Hepatocyte (in vitro differentiated cells): ENCODE measurements around the gene EPHB4. TPM values are rescaled to one million over a fixed set of nuclear protein-coding genes. Genes with fewer than 3 reads are reported as not detected.

Experiments used
- DNase-seq: peaks from one replicate; pipeline ENCODE4 v3.0.0-alpha.2; 2016; ENCODE audit warnings: low spot score
- H2AFZ ChIP-seq: fragments of 200-600 bp; sonication (generic); 2 replicates; pipeline ENCODE4 v1.6.0; 2016; ENCODE audit warnings: antibody characterized with exemption, mild to moderate bottlenecking
- H3K27ac ChIP-seq: fragments of 200-600 bp; sonication (generic); 2 replicates; pipeline ENCODE4 v1.5.1; 2016; ENCODE audit warnings: mild to moderate bottlenecking
- H3K27me3 ChIP-seq: fragments of 200-600 bp; sonication (generic); 2 replicates; pipeline ENCODE4 v1.6.1; 2016
- H3K36me3 ChIP-seq: fragments of 200-600 bp; sonication (generic); replicated peaks from 2 replicates; pipeline ENCODE4 v1.5.1; 2016; ENCODE audit warnings: low read depth; ENCODE audit not compliant: insufficient read depth
- H3K4me1 ChIP-seq: fragments of 200-600 bp; sonication (generic); 2 replicates; pipeline ENCODE4 v1.5.1; 2016; ENCODE audit warnings: mild to moderate bottlenecking, moderate library complexity; ENCODE audit not compliant: insufficient read depth
- H3K4me2 ChIP-seq: fragments of 200-600 bp; sonication (generic); 2 replicates; pipeline ENCODE4 v1.6.0; 2016
- H3K4me3 ChIP-seq: fragments of 200-600 bp; sonication (generic); 2 replicates; pipeline ENCODE4 v1.5.1; 2016; ENCODE audit warnings: mild to moderate bottlenecking
- H3K79me2 ChIP-seq: fragments of 200-600 bp; sonication (generic); 2 replicates; pipeline ENCODE4 v1.6.0; 2017; ENCODE audit warnings: mild to moderate bottlenecking
- H3K9me2 ChIP-seq: fragments of 200-600 bp; sonication (generic); replicated peaks from 2 replicates; pipeline ENCODE4 v1.6.0; 2017; ENCODE audit warnings: mild to moderate bottlenecking; ENCODE audit not compliant: insufficient read depth
- H3K9me3 ChIP-seq: fragments of 200-600 bp; sonication (generic); 2 replicates; pipeline ENCODE4 v1.5.1; 2016; ENCODE audit warnings: low read depth, mild to moderate bottlenecking
- H4K20me1 ChIP-seq: fragments of 200-600 bp; sonication (generic); 2 replicates; pipeline ENCODE4 v1.6.0; 2016; ENCODE audit warnings: mild to moderate bottlenecking; ENCODE audit not compliant: insufficient read depth, poor library complexity, severe bottlenecking
- EZH2 ChIP-seq: fragments of 200-600 bp; sonication (generic); IDR thresholded peaks from 2 replicates; pipeline ENCODE4 v1.6.1; 2016; ENCODE audit warnings: antibody characterized with exemption, mild to moderate bottlenecking, borderline replicate concordance
- EZH2phosphoT487 ChIP-seq: fragments of 200-600 bp; sonication (generic); IDR thresholded peaks from one replicate; pipeline ENCODE4 v1.6.1; 2018; ENCODE audit warnings: antibody characterized with exemption, mild to moderate bottlenecking, low read depth, moderate library complexity; ENCODE audit not compliant: unreplicated experiment, severe bottlenecking
- WGBS: methylation state at CpG from one replicate; pipeline ENCODE4 v1.1.6; 2016; ENCODE audit warnings: low lambda C conversion rate; ENCODE audit errors: missing lambda C conversion rate; 5-methylcytosine and 5-hydroxymethylcytosine counted together
- polyA plus RNA-seq: library from polyadenylated mRNA; unstranded; fragments of >200 nt; fragmentation: Nextera tagmentation; extraction: Ambion mirVana; gene quantifications from 2 replicates; pipeline ENCODE4 v1.2.1, GENCODE V29; 2016
- total RNA-seq: library from RNA; depleted of rRNA; stranded (reverse); fragments of >200 nt; gene quantifications from 2 replicates; pipeline ENCODE4 v1.2.3, GENCODE V29; 2014
- TF ChIP-seq, protein P1 (sequence below): fragments of 200-600 bp; sonication (generic); IDR thresholded peaks from 2 replicates; pipeline ENCODE4 v1.5.1; 2016; ENCODE audit warnings: antibody characterized with exemption, mild to moderate bottlenecking; ENCODE audit not compliant: poor library complexity

EPHB4 gene
- total and polyA plus RNA-seq, 2 experiments from 2014 or later = 51.6 to 61.1 TPM

DNA sequence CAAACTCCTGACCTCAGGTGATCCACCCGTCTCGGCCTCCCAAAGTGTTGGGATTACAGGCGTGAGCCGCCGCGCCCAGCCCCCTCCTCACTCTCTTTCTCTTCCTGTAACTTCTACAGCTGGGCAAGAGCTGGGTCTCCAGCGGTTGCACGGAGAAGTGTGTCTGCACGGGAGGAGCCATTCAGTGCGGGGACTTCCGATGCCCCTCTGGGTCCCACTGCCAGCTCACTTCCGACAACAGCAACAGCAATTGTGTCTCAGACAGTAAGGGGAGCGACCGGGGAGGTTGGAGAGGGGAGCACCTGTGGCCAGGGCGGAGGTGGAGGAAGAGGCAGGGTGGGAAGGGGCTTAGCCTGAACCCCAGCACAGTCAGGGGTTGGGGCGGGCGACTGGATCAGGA lies 41.4 kb downstream of the EPHB4 start:
- TF ChIP-seq EZH2 (no peak), EZH2phosphoT487 (no peak)
- Histone ChIP-seq H3K79me2 (no peaks in the 10 kb centered on the region), H3K27ac (no peak overlapping the region), H2AFZ (no peak overlapping the region), H3K4me1 (no peaks in the 10 kb centered on the region), H3K4me3 (no peak overlapping the region), H3K9me2 (no peaks in the 10 kb centered on the region), H4K20me1 (no peaks in the 10 kb centered on the region), H3K9me3 (no peaks in the 10 kb centered on the region), H3K27me3 (no peaks in the 10 kb centered on the region), H3K36me3 (no peaks in the 10 kb centered on the region), H3K4me2 (no peak overlapping the region)
- WGBS = 47% methylated on average over 17 of the region's 17 CpGs
- DNase-seq = no peak

DNA sequence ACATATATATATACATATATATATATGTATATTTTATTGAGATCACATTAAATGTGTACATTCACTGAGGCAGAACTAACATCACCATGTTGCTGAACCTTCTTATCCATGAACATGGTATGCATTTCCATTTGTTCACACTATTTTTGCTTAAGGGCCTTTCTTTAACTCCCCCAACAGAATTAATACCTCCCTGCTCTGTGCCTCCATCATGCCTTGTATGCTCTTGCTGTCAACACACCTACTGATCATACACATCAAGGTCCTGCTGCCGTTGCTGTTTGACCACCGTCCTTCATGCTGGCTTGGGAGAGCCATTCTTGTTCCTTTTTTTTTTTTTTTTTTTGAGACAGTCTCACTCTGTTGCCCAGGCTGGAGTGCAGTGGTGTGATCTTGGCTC lies 43.5 kb downstream of the EPHB4 start:
- Histone ChIP-seq H2AFZ (no peak overlapping the region), H3K4me1 (no peaks in the 10 kb centered on the region), H3K36me3 (no peaks in the 10 kb centered on the region), H3K4me2 (no peak overlapping the region), H3K27me3 (no peaks in the 10 kb centered on the region), H3K27ac (no peak overlapping the region), H3K9me3 (no peaks in the 10 kb centered on the region), H4K20me1 (no peaks in the 10 kb centered on the region), H3K9me2 (no peaks in the 10 kb centered on the region), H3K4me3 (no peak overlapping the region), H3K79me2 (no peaks in the 10 kb centered on the region)
- no peak for TF ChIP-seq EZH2
- no peak for DNase-seq
- WGBS = 92% methylated on average over 2 of the region's 2 CpGs

- no peaks in the 10 kb centered on the region for H3K4me1 ChIP-seq
- no peaks in the 10 kb centered on the region for H4K20me1 ChIP-seq
- H3K4me3 ChIP-seq = no peak overlapping the region
- 63% methylated on average over 7 of the region's 7 CpGs for WGBS
- DNase-seq = no peak
- H3K36me3 ChIP-seq = no peaks in the 10 kb centered on the region
- no peaks in the 10 kb centered on the region for H3K9me2 ChIP-seq
- H3K9me3 ChIP-seq = no peaks in the 10 kb centered on the region
- no peak overlapping the region for H3K27ac ChIP-seq
- H3K27me3 ChIP-seq = no peaks in the 10 kb centered on the region
- no peak overlapping the region for H3K4me2 ChIP-seq
- no peaks in the 10 kb centered on the region for H3K79me2 ChIP-seq
- H2AFZ ChIP-seq = no peak overlapping the region
- no peak for TF ChIP-seq EZH2phosphoT487
- no peak for TF ChIP-seq EZH2
- TF ChIP-seq, protein P1, sequence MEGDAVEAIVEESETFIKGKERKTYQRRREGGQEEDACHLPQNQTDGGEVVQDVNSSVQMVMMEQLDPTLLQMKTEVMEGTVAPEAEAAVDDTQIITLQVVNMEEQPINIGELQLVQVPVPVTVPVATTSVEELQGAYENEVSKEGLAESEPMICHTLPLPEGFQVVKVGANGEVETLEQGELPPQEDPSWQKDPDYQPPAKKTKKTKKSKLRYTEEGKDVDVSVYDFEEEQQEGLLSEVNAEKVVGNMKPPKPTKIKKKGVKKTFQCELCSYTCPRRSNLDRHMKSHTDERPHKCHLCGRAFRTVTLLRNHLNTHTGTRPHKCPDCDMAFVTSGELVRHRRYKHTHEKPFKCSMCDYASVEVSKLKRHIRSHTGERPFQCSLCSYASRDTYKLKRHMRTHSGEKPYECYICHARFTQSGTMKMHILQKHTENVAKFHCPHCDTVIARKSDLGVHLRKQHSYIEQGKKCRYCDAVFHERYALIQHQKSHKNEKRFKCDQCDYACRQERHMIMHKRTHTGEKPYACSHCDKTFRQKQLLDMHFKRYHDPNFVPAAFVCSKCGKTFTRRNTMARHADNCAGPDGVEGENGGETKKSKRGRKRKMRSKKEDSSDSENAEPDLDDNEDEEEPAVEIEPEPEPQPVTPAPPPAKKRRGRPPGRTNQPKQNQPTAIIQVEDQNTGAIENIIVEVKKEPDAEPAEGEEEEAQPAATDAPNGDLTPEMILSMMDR = no peak
These were observed 46.1 kb downstream of the EPHB4 start for GRCh38 chr7:100781255-100781654.

DNA sequence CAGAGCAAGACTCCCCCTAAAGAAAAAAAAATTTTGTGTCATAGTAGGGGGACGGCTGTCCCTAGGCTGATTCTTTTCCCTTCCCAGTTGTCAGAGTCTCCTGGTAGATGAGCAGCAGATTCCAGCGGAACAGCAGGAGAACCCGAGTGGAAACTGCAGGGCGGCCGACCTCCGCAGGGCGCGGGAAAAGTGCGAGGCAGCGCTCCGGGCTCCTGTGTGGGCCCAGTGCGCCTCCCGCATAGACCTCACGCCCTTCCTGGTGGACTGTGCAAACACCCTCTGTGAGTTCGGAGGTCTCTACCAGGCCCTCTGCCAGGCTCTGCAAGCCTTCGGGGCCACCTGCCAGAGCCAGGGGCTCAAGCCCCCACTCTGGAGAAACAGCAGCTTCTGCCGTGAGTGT lies 48.0 kb downstream of the EPHB4 start:
- no peaks in the 10 kb centered on the region for H3K9me2 ChIP-seq
- no peaks in the 10 kb centered on the region for H3K4me1 ChIP-seq
- H3K79me2 ChIP-seq = no peaks in the 10 kb centered on the region
- H3K4me2 ChIP-seq = no peak overlapping the region
- DNase-seq = no peak
- H3K27me3 ChIP-seq = no peaks in the 10 kb centered on the region
- H3K9me3 ChIP-seq = no peaks in the 10 kb centered on the region
- TF ChIP-seq EZH2phosphoT487 (no peak), EZH2 (no peak)
- TF ChIP-seq, protein P1 = no peak
- no peak overlapping the region for H3K27ac ChIP-seq
- H3K36me3 ChIP-seq = no peaks in the 10 kb centered on the region
- no peak overlapping the region for H3K4me3 ChIP-seq
- WGBS = 90% methylated on average over 17 of the region's 17 CpGs
- no peak overlapping the region for H2AFZ ChIP-seq
- no peaks in the 10 kb centered on the region for H4K20me1 ChIP-seq
